ENCODE measurements around the gene DNAJC1. TPM values are rescaled to one million over a fixed set of nuclear protein-coding genes. Genes with fewer than 3 reads are reported as not detected.

DNAJC1 gene
- polyA plus RNA-seq, 2 of the 4 experiments (the other 2 are of a cell fraction): 19.2 to 34.2 TPM

GRCh38 chr10:21926949-21927348 lies 76.6 kb downstream of the DNAJC1 start (continued):
- TF ChIP-seq MAZ (IDR thresholded peaks at IDR 0.05; ENCODE audit: borderline replicate concordance, low read depth, low read length) (no peak), REST (IDR thresholded peaks at IDR 0.05) (no peak), HOXB13 (CRISPR knock-in tag; IDR thresholded peaks at IDR 0.05; ENCODE audit: low read depth) (no peak), RARB (CRISPR knock-in tag; IDR thresholded peaks at IDR 0.05) (no peak), RFX5 (IDR thresholded peaks at IDR 0.05) (no peak)

GRCh38 chr10:21926358-21926925 lies 77.1 kb downstream of the DNAJC1 start:
- FAIRE-seq: no peak
- peak in 1 of 2 experiments; percentile 9 for DNase-seq (ENCODE audit: low read depth in 1 of 2, low spot score in 1 of 2)
- Histone ChIP-seq H3K4me2 (peak overlapping the region; percentile 72), H3K27ac (peak overlapping the region in 1 of 2 experiments; percentile 67; a peak in 2 of 6 replicates), H3K9me3 (no peaks in the 10 kb centered on the region), H3K4me3 (no peak overlapping the region), H3K4me1 (peaks cover 35% of the 10 kb centered on the region)
- ATAC-seq: peak in 1 of 2 experiments; percentile 35; a peak in 1 of 6 replicates
- CTCF ChIA-PET: interaction anchor here (1.0 to 1.7 kb wide), 4 partner anchors 19 to 1062 kb away, joined by 3 to 5 read pairs (median 4); no protein-coding TSS in a partner anchor
- POLR2A ChIA-PET: no interaction called here
- TF ChIP-seq MAFK (IDR thresholded peaks at IDR 0.05; ENCODE audit: partially characterized antibody) (peak; percentile 99), EHMT2 (IDR thresholded peaks at IDR 0.05; ENCODE audit: low read depth) (no peak), FOXS1 (CRISPR knock-in tag; IDR thresholded peaks at IDR 0.05) (no peak)

GRCh38 chr10:21925851-21926250 lies 77.7 kb downstream of the DNAJC1 start:
- no peaks in the 10 kb centered on the region for H3K9me3 ChIP-seq
- FAIRE-seq: no peak
- POLR2A ChIA-PET: no interaction called here
- H3K4me3 ChIP-seq: no peak overlapping the region
- peak overlapping the region in 1 of 2 experiments; percentile 38; a peak in 2 of 6 replicates for H3K27ac ChIP-seq
- WGBS (ENCODE audit: missing lambda C conversion rate): 88% methylated on average over 6 of the region's 6 CpGs
- H3K4me2 ChIP-seq: peak overlapping the region; percentile 72
- no peak for DNase-seq (ENCODE audit: low read depth in 1 of 2, low spot score in 1 of 2)
- CTCF ChIA-PET: interaction anchor here (1.0 to 1.2 kb wide), 3 partner anchors 19 to 1063 kb away, joined by 3 to 5 read pairs (median 4); no protein-coding TSS in a partner anchor
- peaks cover 35% of the 10 kb centered on the region for H3K4me1 ChIP-seq
- TF ChIP-seq EHF (CRISPR knock-in tag; IDR thresholded peaks at IDR 0.05): no peak
- no peak for TF ChIP-seq POLR2A (IDR thresholded peaks at IDR 0.05; ENCODE audit: low read length)
- no peak for TF ChIP-seq NPAS2 (CRISPR knock-in tag; IDR thresholded peaks at IDR 0.05; ENCODE audit: borderline replicate concordance)
- no peak for TF ChIP-seq CBX8 (IDR thresholded peaks at IDR 0.05)
- TF ChIP-seq CEBPB (IDR thresholded peaks at IDR 0.05): no peak
- TF ChIP-seq HES2 (IDR thresholded peaks at IDR 0.05): no peak
- no peak for TF ChIP-seq FOSB (CRISPR knock-in tag; IDR thresholded peaks at IDR 0.05)
- TF ChIP-seq ZFP36 (IDR thresholded peaks at IDR 0.05; ENCODE audit: borderline replicate concordance, partially characterized antibody): no peak
- TF ChIP-seq FOXS1 (CRISPR knock-in tag; IDR thresholded peaks at IDR 0.05): no peak
- TF ChIP-seq KDM1A (IDR thresholded peaks at IDR 0.05; ENCODE audit: low read depth): no peak
- TF ChIP-seq FOSL2 (IDR thresholded peaks at IDR 0.05): no peak
- no peak for TF ChIP-seq FOSL2 (CRISPR knock-in tag; IDR thresholded peaks at IDR 0.05)
- no peak for TF ChIP-seq ZNF302 (CRISPR knock-in tag; IDR thresholded peaks at IDR 0.05)
- no peak for TF ChIP-seq ZC3H11A (IDR thresholded peaks at IDR 0.05)
- TF ChIP-seq RAD21 (conservative IDR thresholded peaks at IDR 0.05 in 1 of 2, IDR thresholded peaks at IDR 0.05 in 1 of 2): no peak
- no peak for TF ChIP-seq SMC3 (IDR thresholded peaks at IDR 0.05)
- no peak for TF ChIP-seq TP53 (CRISPR knock-in tag; IDR thresholded peaks at IDR 0.05)
- TF ChIP-seq EHMT2 (IDR thresholded peaks at IDR 0.05; ENCODE audit: low read depth): no peak
- ATAC-seq: no peak
